Neural crest cell (in vitro differentiated cells): ENCODE data around the gene SEC22C. TPM values are rescaled to one million over a fixed set of nuclear protein-coding genes. Genes with fewer than 3 reads are reported as not detected.

Source experiments
- DNase-seq: peaks from one replicate; pipeline ENCODE4 v3.0.0; 2021; ENCODE audit warnings: low read depth, mixed read lengths, low spot score
- H3K27ac Mint-ChIP-seq: one replicate; pipeline ENCODE4 v1.8.0; 2021; ENCODE audit warnings: mild to moderate bottlenecking, mixed read lengths; ENCODE audit not compliant: unreplicated experiment
- H3K27me3 Mint-ChIP-seq: 2 replicates; pipeline ENCODE4 v1.8.0; 2021; ENCODE audit warnings: low read depth, mild to moderate bottlenecking, mixed read lengths
- H3K36me3 Mint-ChIP-seq: 2 replicates; pipeline ENCODE4 v1.8.0; 2021; ENCODE audit warnings: low read depth, mild to moderate bottlenecking, mixed read lengths
- H3K4me1 Mint-ChIP-seq: 2 replicates; pipeline ENCODE4 v1.8.0; 2021; ENCODE audit warnings: mixed read lengths
- H3K4me3 Mint-ChIP-seq: one replicate; pipeline ENCODE4 v1.8.0; 2021; ENCODE audit warnings: mild to moderate bottlenecking, mixed read lengths
- H3K9me3 Mint-ChIP-seq: 2 replicates; pipeline ENCODE4 v1.8.0; 2021; ENCODE audit warnings: mixed read lengths
- long read RNA-seq: library from polyadenylated mRNA; unstranded; transcript quantifications from one replicate; pipeline ENCODE4 v2.0.0, GENCODE V29; 2020
- total RNA-seq: library from RNA; stranded (reverse); gene quantifications from 2 replicates; pipeline ENCODE4 v1.2.1, GENCODE V29; 2021
- TF ChIP-seq, protein P1 (sequence below): fragments of 200-600 bp; sonication (generic); conservative IDR thresholded peaks from 2 replicates; pipeline ENCODE4 v1.5.0; 2021; ENCODE audit warnings: antibody characterized with exemption, mild to moderate bottlenecking

Gene SEC22C, protein sequence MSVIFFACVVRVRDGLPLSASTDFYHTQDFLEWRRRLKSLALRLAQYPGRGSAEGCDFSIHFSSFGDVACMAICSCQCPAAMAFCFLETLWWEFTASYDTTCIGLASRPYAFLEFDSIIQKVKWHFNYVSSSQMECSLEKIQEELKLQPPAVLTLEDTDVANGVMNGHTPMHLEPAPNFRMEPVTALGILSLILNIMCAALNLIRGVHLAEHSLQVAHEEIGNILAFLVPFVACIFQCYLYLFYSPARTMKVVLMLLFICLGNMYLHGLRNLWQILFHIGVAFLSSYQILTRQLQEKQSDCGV
- total RNA-seq = 46.6 and 47.8 TPM in 2 replicates
- long read RNA-seq, transcript SEC22C-202 (7 exons, 1,608 nt) = minor isoform, 36 of 122 reads
- long read RNA-seq, transcript SEC22C-201 (7 exons, 1,380 nt) = major isoform, 47 of 122 reads
- long read RNA-seq, partial matches to known transcripts = 4 of 122 reads
- long read RNA-seq, other reads (novel, unspliced or antisense) = 35 of 122 reads

DNA sequence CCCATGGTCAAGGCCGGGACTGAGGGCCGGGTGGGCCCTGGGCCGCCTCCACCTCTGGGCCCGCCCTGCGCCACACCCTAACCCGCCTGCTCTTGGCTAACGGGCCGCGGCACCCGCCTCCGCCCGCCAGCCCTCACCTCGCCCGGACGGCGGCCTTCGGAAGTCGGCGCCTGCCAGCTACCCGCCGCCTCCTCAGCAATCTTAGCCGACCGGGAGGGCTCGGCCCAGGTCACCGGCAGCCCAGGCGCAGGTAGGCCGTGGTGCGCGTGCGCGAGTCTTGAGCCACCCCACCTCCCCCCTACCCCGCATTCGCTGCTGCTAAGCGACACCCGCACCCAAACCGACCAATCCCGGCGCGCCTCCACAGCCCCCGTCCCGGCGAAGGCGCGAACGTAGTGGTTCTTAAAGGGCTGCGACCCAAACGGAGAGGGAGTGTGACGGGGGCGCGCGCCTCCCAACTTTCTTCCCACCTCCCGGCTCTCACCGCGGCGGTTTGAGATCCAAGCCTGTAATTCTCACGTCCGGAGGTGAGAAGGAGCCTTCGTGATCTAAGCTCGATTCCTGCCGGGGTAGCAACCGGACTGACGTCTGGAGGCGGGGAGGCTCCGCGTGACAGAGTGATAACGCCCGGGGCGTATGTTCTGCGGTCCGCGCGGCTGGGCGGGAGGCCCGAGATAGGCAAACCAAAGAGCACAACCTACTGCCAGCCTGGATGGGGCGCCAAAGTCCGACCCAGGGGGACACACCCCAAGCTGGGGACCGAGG is at the start of gene SEC22C:
Gene SEC22C, minus strand, starts transcription at position 259 of the 765 bp plus-strand sequence. CDS start 12,921 bp downstream, outside the sequence.
- Mint-ChIP-seq H3K4me3 (peak within 1 kb of the TSS; percentile 98), H3K27me3 (no peaks in the 10 kb centered on the region), H3K9me3 (no peaks in the 10 kb centered on the region), H3K27ac (peak within 1 kb of the TSS; percentile 97), H3K36me3 (peaks cover 11% of the 10 kb centered on the region), H3K4me1 (peaks cover 37% of the 10 kb centered on the region)
- TF ChIP-seq, protein P1, sequence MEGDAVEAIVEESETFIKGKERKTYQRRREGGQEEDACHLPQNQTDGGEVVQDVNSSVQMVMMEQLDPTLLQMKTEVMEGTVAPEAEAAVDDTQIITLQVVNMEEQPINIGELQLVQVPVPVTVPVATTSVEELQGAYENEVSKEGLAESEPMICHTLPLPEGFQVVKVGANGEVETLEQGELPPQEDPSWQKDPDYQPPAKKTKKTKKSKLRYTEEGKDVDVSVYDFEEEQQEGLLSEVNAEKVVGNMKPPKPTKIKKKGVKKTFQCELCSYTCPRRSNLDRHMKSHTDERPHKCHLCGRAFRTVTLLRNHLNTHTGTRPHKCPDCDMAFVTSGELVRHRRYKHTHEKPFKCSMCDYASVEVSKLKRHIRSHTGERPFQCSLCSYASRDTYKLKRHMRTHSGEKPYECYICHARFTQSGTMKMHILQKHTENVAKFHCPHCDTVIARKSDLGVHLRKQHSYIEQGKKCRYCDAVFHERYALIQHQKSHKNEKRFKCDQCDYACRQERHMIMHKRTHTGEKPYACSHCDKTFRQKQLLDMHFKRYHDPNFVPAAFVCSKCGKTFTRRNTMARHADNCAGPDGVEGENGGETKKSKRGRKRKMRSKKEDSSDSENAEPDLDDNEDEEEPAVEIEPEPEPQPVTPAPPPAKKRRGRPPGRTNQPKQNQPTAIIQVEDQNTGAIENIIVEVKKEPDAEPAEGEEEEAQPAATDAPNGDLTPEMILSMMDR = no peak
- peak; percentile 94 for DNase-seq

- TF ChIP-seq, protein P1 = peak; percentile 67
- H3K4me1 Mint-ChIP-seq = peaks cover 26% of the 10 kb centered on the region
- no peaks in the 10 kb centered on the region for H3K9me3 Mint-ChIP-seq
- H3K36me3 Mint-ChIP-seq = no peaks in the 10 kb centered on the region
- H3K4me3 Mint-ChIP-seq = no peak overlapping the region
- DNase-seq = no peak
- no peaks in the 10 kb centered on the region for H3K27me3 Mint-ChIP-seq
- no peak overlapping the region for H3K27ac Mint-ChIP-seq
Measured at GRCh38 chr3:42613462-42613861, 31.7 kb upstream of the SEC22C start.

DNA sequence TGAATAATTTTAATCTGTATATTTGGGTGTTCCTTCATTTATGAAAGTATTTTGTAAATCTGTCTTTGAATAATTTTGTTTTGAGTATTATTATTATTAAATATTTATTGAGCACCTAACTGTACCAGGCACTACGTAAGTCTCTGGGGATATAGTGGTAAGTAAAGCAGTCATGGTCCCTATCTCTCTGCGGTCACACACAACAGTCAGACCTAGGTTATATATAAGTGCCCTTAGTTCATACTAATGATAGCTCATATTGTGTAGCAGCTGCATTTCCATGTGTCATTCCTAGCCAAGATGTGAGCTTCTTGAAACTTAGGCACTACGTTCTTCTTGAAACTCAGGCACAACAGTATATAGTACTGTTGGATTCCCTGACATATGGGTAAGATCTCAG is 31.2 kb upstream of the SEC22C start:
- no peaks in the 10 kb centered on the region for H3K27me3 Mint-ChIP-seq
- no peak for DNase-seq
- H3K36me3 Mint-ChIP-seq = no peaks in the 10 kb centered on the region
- no peaks in the 10 kb centered on the region for H3K9me3 Mint-ChIP-seq
- H3K4me3 Mint-ChIP-seq = no peak overlapping the region
- peaks cover 26% of the 10 kb centered on the region for H3K4me1 Mint-ChIP-seq
- H3K27ac Mint-ChIP-seq = no peak overlapping the region
- TF ChIP-seq, protein P1 = no peak

DNA sequence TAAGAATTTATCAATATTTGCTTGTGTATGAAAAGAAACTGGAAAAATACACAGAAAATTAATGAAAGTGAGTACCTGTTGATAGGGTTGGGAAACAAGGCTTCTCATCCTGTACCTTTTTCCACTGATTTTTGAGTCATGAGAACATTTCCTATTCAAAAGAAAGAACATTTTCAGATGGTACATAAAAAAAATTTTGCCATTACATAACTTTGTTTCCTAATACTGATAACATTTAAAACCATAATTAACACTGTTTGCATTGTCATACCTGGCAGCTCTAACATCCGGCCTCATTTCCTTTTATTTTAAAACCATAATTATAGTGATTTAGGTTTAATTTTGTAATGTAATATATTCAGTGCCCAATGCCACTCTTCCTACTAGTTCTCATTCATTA is 30.4 kb upstream of the SEC22C start:
- Mint-ChIP-seq H3K36me3 (no peaks in the 10 kb centered on the region), H3K27me3 (no peaks in the 10 kb centered on the region), H3K4me1 (peaks cover 31% of the 10 kb centered on the region), H3K27ac (no peak overlapping the region), H3K4me3 (no peak overlapping the region), H3K9me3 (no peaks in the 10 kb centered on the region)
- no peak for DNase-seq
- TF ChIP-seq, protein P1 = no peak

DNA sequence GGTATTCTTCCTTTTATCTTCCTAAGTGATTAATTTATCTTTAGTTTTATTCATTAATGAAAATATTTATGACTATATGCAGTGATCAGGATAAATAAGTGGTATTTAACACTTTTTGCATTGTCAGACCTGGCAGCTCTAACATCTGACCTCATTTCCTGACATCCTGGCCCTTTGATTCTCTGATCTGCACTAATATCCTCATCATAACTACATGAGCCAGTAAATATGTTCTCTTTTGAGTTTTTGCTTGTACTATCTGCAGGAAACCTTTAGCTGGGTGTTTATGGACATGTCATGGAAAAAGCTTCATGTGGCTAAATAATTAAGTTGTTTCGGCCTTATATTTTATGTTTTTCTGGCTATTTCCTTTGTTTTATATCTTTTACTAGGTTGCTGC is 29.2 kb upstream of the SEC22C start:
- Mint-ChIP-seq H3K27me3 (no peaks in the 10 kb centered on the region), H3K4me1 (peaks cover 35% of the 10 kb centered on the region), H3K36me3 (no peaks in the 10 kb centered on the region), H3K4me3 (no peak overlapping the region), H3K27ac (no peak overlapping the region), H3K9me3 (no peaks in the 10 kb centered on the region)
- TF ChIP-seq, protein P1 = no peak
- DNase-seq = no peak
